ENCODE measurements around the gene GHR.

Gene GHR

DNA sequence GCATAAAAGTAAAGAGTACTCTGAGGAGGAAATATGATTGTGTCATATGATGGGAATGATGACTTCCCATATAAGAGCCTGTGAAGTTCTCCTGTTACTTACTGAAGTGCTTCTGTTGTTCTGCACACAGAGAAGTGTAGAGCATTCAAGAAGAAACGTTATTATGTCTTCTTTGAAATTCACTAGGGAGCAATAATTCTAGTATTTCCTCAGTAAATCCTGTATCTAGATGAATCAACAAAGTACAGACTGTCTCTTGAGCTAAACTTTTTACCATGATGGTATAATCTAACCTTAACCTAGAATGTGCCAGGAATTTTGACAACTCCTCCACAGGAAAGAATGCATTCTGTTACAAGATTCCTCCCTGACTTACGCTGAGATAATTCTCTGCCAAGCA lies 18.9 kb upstream of the GHR start:
- no peaks in the 10 kb centered on the region for H3K27me3 ChIP-seq (ENCODE audit: control insufficient read depth, insufficient read depth, low read length)
- no peak overlapping the region for H3K9ac ChIP-seq (ENCODE audit: low read length)
- H3K36me3 ChIP-seq (ENCODE audit: control insufficient read depth, insufficient read depth, low read length) = no peaks in the 10 kb centered on the region
- H3K9me3 ChIP-seq (ENCODE audit: control insufficient read depth, low read length) = no peaks in the 10 kb centered on the region
- no peaks in the 10 kb centered on the region for H3K4me1 ChIP-seq (ENCODE audit: control insufficient read depth, insufficient read depth, low read length)
- no peak overlapping the region for H3K4me3 ChIP-seq (ENCODE audit: low read length)

DNA sequence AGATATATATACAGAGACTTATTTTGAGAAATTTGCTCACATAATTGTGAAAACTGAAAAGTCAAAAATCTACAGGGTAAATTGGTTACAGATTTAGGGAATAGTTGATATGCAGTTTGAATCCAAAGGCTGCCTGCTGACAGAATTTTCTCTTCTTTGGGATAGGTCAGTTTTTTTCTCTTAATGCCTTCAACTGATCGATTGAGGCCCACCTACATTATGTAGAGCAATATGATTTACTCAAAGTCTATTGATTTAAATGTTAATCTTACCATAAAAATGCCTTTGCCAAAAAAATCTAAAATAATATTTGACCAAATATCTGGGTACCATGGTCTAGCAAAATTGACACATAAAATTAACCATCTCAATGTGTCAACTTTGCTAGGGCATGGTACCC lies 3.9 kb upstream of the GHR start:
- H3K9ac ChIP-seq (ENCODE audit: low read length) = no peak overlapping the region
- H3K27me3 ChIP-seq (ENCODE audit: control insufficient read depth, insufficient read depth, low read length) = peaks cover 4% of the 10 kb centered on the region
- H3K4me1 ChIP-seq (ENCODE audit: control insufficient read depth, insufficient read depth, low read length) = peaks cover 6% of the 10 kb centered on the region
- no peaks in the 10 kb centered on the region for H3K36me3 ChIP-seq (ENCODE audit: control insufficient read depth, insufficient read depth, low read length)
- H3K9me3 ChIP-seq (ENCODE audit: control insufficient read depth, low read length) = no peaks in the 10 kb centered on the region
- no peak overlapping the region for H3K4me3 ChIP-seq (ENCODE audit: low read length)

DNA sequence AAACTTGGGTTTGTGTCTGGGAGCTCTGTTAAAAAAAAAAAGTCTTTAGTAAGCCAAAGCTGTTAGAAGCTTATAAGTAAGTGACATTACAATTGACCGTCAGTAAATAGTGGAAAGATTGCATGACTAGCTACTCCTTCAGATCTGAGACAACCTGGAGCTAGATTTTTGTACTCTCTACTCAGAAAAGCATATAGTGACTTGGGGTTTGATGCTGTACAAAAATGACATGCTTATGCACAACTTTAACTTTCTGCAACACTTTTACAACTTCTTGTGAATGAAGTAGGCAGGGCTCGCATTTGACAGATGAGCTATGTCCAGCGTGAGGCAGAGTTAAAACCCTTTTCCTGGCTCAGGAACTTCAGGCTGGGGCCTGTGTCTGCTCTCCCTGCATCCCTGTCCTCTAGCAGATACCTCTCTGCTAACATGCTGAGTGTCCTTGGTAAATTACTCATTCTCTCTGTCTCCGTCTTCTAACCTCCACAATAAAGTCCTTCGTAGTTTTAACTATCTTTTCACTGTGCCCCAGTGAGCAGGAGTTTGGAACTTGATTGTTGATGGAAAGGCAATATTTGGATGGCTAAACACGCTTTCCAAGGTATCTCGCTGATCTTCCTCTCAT lies 471 bp upstream of the GHR start:
- no peak overlapping the region for H3K4me3 ChIP-seq (ENCODE audit: low read length)

DNA sequence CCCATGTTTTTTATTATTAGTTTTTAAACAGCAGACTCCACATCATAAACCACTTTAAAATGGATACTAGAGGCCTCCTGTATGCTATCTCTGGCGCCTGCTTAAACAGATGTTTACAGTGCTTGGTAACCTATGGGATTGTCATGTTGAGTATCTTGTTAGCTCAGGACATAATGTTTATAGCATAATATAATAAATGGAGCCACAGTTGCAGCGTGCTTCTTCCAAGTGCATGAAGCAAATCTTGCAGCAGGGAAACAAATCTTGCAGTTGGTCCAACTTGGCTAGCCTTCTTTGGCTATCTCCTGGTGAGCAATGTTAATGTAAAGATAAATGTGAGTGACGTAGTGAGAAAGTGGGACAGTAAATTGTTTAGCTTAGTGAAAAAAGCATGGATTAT lies 2.8 kb downstream of the GHR start:
- Histone ChIP-seq H3K9ac (ENCODE audit: low read length) (no peak overlapping the region), H3K27me3 (ENCODE audit: control insufficient read depth, insufficient read depth, low read length) (peaks cover 16% of the 10 kb centered on the region), H3K9me3 (ENCODE audit: control insufficient read depth, low read length) (no peaks in the 10 kb centered on the region), H3K36me3 (ENCODE audit: control insufficient read depth, insufficient read depth, low read length) (no peaks in the 10 kb centered on the region), H3K4me1 (ENCODE audit: control insufficient read depth, insufficient read depth, low read length) (peaks cover 6% of the 10 kb centered on the region), H3K4me3 (ENCODE audit: low read length) (no peak overlapping the region)

More for the DNA sequence above, 471 bp upstream of the GHR start:
- Histone ChIP-seq H3K9me3 (ENCODE audit: control insufficient read depth, low read length) (no peaks in the 10 kb centered on the region), H3K4me1 (ENCODE audit: control insufficient read depth, insufficient read depth, low read length) (peaks cover 6% of the 10 kb centered on the region), H3K9ac (ENCODE audit: low read length) (peak overlapping the region; percentile 59), H3K27me3 (ENCODE audit: control insufficient read depth, insufficient read depth, low read length) (peaks cover 16% of the 10 kb centered on the region), H3K36me3 (ENCODE audit: control insufficient read depth, insufficient read depth, low read length) (no peaks in the 10 kb centered on the region)

DNA sequence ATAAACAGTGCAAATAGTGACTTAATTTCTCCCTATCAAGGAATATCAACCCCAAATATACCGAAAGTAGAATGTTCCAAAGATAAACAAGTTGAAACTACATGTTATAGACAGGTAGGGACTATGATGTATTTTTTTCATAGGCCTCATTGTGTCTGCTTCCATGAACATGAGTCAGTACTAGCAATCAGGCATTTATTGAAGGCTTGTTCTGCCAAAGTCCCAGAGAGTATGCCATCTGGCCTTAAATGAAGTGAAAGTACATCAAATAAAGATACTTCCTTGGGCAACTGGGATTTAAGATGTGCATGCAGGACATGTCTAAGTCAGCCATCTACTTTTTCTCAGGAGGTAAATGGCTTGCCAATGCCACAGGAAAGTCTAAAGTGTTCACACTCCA lies 6.5 kb downstream of the GHR start:
- H3K9me3 ChIP-seq (ENCODE audit: control insufficient read depth, low read length) = no peaks in the 10 kb centered on the region
- H3K36me3 ChIP-seq (ENCODE audit: control insufficient read depth, insufficient read depth, low read length) = no peaks in the 10 kb centered on the region
- H3K4me3 ChIP-seq (ENCODE audit: low read length) = no peak overlapping the region
- H3K9ac ChIP-seq (ENCODE audit: low read length) = no peak overlapping the region
- peaks cover 8% of the 10 kb centered on the region for H3K27me3 ChIP-seq (ENCODE audit: control insufficient read depth, insufficient read depth, low read length)
- no peaks in the 10 kb centered on the region for H3K4me1 ChIP-seq (ENCODE audit: control insufficient read depth, insufficient read depth, low read length)

DNA sequence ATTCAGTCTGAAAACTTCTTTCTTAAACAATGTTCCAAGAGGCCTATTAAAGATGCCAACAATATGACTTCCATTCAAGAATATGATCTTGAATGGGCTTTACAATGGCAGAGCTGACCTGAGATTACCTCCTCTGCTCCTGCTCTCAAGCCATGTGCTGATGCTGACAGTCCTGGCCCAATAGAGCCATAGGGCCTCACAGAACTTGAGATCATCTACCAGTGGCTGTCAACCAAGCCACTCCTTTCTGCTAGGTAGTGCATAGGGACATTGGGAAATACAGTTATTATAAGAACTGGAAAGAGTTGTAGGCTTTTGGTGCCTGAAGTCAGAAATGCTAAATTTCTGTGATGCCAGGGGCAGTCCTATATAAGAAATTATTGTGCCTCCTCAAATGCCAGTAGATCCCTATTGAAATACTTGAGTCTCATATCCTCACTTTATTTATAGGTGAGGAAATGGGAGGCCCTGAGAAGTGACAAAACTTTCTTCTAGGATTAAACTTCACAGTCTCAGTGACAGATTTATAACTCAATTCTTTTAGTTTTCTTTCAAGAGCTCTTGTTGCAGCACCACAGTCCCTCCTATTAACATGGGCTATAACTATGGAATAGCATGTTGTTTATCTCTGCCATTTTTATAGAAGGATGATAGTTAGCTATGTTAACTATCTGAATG lies 10.9 kb downstream of the GHR start:
- H3K9ac ChIP-seq (ENCODE audit: low read length) = no peak overlapping the region
- H3K9me3 ChIP-seq (ENCODE audit: control insufficient read depth, low read length) = no peaks in the 10 kb centered on the region
- H3K4me3 ChIP-seq (ENCODE audit: low read length) = no peak overlapping the region
- H3K27me3 ChIP-seq (ENCODE audit: control insufficient read depth, insufficient read depth, low read length) = no peaks in the 10 kb centered on the region
- no peaks in the 10 kb centered on the region for H3K4me1 ChIP-seq (ENCODE audit: control insufficient read depth, insufficient read depth, low read length)
- no peaks in the 10 kb centered on the region for H3K36me3 ChIP-seq (ENCODE audit: control insufficient read depth, insufficient read depth, low read length)

DNA sequence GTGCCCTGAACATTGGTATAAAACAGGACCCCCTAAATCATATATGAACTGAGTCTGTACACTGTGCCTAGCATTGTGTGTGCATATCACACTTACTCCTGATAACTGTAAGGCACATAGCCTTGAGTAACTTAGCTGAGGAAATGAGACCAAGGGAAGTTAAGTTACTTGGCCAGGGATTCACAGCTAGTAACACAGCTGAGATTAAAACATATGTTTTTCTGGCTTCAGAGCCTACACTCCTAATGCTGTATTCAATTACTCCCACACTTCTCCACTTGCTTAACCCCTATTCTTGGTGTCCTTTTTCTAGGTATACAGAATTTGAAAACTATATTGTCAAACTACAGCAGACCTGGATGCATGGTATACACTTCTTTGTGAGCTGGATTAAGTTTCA lies 12.8 kb downstream of the GHR start:
- no peaks in the 10 kb centered on the region for H3K27me3 ChIP-seq (ENCODE audit: control insufficient read depth, insufficient read depth, low read length)
- no peaks in the 10 kb centered on the region for H3K36me3 ChIP-seq (ENCODE audit: control insufficient read depth, insufficient read depth, low read length)
- no peaks in the 10 kb centered on the region for H3K9me3 ChIP-seq (ENCODE audit: control insufficient read depth, low read length)
- H3K9ac ChIP-seq (ENCODE audit: low read length) = no peak overlapping the region
- H3K4me3 ChIP-seq (ENCODE audit: low read length) = no peak overlapping the region
- no peaks in the 10 kb centered on the region for H3K4me1 ChIP-seq (ENCODE audit: control insufficient read depth, insufficient read depth, low read length)

DNA sequence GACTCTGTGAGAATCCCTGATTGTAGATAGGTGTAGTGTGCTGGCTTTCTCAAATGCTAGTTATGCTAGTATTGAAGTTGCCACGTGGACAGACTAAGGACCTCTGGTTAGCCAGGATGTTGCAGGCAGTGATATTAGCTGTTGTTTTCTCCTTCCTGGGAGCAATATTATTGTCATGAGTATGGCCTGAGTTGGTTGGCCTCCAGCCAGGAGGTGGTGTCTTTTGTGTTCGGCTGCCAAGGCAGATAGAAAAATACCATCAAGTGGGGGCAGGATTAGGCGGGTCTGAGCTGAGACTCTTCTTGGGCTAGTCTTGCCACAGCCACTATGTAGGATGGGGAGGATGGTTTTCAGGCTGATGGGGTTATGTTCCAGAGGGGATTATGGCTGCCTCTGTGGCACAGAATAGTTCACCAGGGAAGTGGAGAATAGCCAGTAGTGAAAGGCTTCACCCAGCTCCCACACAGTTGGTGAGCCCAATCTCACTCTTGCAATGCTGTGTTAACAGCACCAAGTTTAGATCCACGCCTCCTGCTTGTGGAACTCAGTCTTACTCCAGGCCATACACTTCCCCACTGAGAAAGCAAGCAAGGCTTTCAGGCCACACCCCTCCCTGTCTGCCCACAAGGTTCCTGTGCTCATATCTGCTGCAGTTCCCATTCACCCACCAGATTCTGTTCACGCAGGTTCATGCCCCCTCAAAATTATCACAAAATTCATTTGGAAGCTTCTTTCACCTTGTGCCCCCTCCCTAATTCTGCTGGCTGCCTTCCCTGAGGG lies 31.2 kb downstream of the GHR start:
- Histone ChIP-seq H3K4me1 (ENCODE audit: control insufficient read depth, insufficient read depth, low read length) (no peaks in the 10 kb centered on the region), H3K36me3 (ENCODE audit: control insufficient read depth, insufficient read depth, low read length) (no peaks in the 10 kb centered on the region), H3K27me3 (ENCODE audit: control insufficient read depth, insufficient read depth, low read length) (no peaks in the 10 kb centered on the region), H3K9me3 (ENCODE audit: control insufficient read depth, low read length) (no peaks in the 10 kb centered on the region), H3K9ac (ENCODE audit: low read length) (no peak overlapping the region), H3K4me3 (ENCODE audit: low read length) (no peak overlapping the region)

DNA sequence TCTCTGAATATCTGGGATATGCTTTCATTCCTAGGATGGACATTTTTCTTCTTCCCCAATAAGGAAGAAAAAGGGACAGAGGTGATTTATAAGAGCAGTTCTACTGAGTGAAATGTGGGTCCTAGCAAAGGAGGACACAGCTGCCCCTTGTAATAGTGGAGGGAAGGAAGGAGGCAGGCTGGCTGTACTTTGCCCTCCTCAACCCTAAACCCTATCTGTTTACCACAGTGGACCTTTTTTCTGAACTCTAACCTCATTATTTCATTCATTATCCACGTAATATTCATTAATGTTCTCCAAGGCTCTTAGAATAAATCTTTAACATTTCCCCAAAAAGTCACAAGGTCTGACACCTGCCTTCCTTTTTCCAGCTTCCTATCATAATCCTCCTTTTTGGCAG lies 37.8 kb downstream of the GHR start:
- Histone ChIP-seq H3K36me3 (ENCODE audit: control insufficient read depth, insufficient read depth, low read length) (no peaks in the 10 kb centered on the region), H3K9ac (ENCODE audit: low read length) (no peak overlapping the region), H3K4me3 (ENCODE audit: low read length) (no peak overlapping the region), H3K9me3 (ENCODE audit: control insufficient read depth, low read length) (no peaks in the 10 kb centered on the region), H3K27me3 (ENCODE audit: control insufficient read depth, insufficient read depth, low read length) (no peaks in the 10 kb centered on the region), H3K4me1 (ENCODE audit: control insufficient read depth, insufficient read depth, low read length) (no peaks in the 10 kb centered on the region)

DNA sequence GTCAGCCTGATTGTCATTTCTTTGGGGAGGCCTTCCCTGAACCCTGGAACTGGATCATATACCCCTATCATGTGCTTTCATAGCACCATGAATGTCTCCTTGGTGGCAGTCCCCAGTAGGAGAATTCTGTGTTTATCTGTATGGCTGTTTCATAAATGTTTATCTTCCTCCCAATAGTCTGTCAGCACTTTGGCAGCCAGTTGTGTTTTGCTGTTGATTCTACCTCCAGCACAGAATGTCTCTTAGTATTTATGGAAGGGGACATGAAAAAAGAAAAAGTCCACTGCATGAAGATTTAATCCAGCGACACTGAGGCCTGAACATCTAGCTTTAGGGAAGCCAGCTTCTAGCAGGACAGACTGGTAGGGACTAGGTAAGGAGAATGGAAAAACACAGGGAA lies 38.3 kb downstream of the GHR start:
- H3K9ac ChIP-seq (ENCODE audit: low read length) = no peak overlapping the region
- no peaks in the 10 kb centered on the region for H3K27me3 ChIP-seq (ENCODE audit: control insufficient read depth, insufficient read depth, low read length)
- no peaks in the 10 kb centered on the region for H3K9me3 ChIP-seq (ENCODE audit: control insufficient read depth, low read length)
- H3K4me1 ChIP-seq (ENCODE audit: control insufficient read depth, insufficient read depth, low read length) = no peaks in the 10 kb centered on the region
- no peak overlapping the region for H3K4me3 ChIP-seq (ENCODE audit: low read length)
- H3K36me3 ChIP-seq (ENCODE audit: control insufficient read depth, insufficient read depth, low read length) = no peaks in the 10 kb centered on the region

DNA sequence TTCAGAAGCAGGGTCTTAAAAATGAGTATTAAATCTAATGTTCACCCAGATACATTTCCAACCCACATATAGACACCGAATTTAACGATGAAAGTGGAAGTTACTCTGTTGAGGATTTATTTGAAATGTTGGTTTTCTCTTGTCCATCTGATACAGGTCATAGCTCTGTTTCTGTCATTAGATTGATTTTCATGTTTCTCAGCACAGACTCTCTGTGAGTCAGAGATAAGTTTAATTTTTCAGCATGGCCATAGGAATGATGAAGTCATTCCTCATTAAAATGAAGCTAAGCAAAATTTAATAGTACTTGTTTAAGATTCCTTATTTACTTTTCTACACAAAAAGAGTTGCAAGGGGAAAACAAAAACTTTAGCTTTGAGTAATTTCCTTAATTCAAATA lies 38.8 kb downstream of the GHR start:
- no peaks in the 10 kb centered on the region for H3K4me1 ChIP-seq (ENCODE audit: control insufficient read depth, insufficient read depth, low read length)
- no peak overlapping the region for H3K9ac ChIP-seq (ENCODE audit: low read length)
- no peaks in the 10 kb centered on the region for H3K27me3 ChIP-seq (ENCODE audit: control insufficient read depth, insufficient read depth, low read length)
- H3K36me3 ChIP-seq (ENCODE audit: control insufficient read depth, insufficient read depth, low read length) = no peaks in the 10 kb centered on the region
- no peak overlapping the region for H3K4me3 ChIP-seq (ENCODE audit: low read length)
- no peaks in the 10 kb centered on the region for H3K9me3 ChIP-seq (ENCODE audit: control insufficient read depth, low read length)

DNA sequence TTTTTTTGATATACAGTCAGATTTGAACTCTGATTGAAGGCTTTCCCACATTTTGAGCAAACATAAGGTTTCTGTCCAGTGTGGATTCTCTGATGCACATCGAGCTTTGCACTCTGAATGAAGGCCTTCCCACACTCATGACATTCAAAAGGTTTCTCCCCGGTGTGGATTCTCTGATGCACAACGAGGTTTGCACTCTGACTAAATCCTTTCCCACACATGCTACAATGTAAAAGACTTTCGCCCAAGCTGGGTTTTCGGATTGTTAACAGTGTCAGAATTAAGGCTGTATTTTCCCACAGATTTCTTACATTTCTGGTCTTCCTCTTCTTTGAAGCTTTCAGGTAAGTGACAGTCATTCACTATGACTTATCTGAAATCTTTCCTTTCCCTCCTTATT lies 44.3 kb downstream of the GHR start:
- no peak overlapping the region for H3K9ac ChIP-seq (ENCODE audit: low read length)
- H3K27me3 ChIP-seq (ENCODE audit: control insufficient read depth, insufficient read depth, low read length) = no peaks in the 10 kb centered on the region

More for the DNA sequence above, 44.3 kb downstream of the GHR start:
- no peaks in the 10 kb centered on the region for H3K9me3 ChIP-seq (ENCODE audit: control insufficient read depth, low read length)
- no peaks in the 10 kb centered on the region for H3K36me3 ChIP-seq (ENCODE audit: control insufficient read depth, insufficient read depth, low read length)
- H3K4me3 ChIP-seq (ENCODE audit: low read length) = no peak overlapping the region
- H3K4me1 ChIP-seq (ENCODE audit: control insufficient read depth, insufficient read depth, low read length) = no peaks in the 10 kb centered on the region

Data from mucosa of stomach (tissue), 1 donor.